ACC112 (cell line): ENCODE data around the gene MSI2.

Experiments
- H2AFZ ChIP-seq: fragments of 200-600 bp; sonication (generic); one replicate; pipeline ENCODE4 v1.6.0; 2017; ENCODE audit warnings: antibody characterized with exemption, low read length; ENCODE audit not compliant: unreplicated experiment
- H3K27ac ChIP-seq: fragments of 200-600 bp; sonication (generic); 2 replicates; pipeline ENCODE4 v1.5.1; 2014; ENCODE audit warnings: low read depth, mild to moderate bottlenecking, antibody characterized with exemption, low read length, moderate library complexity
- H3K27me3 ChIP-seq: fragments of 200-600 bp; sonication (generic); 2 replicates; pipeline ENCODE4 v1.6.1; 2014; ENCODE audit warnings: mild to moderate bottlenecking, antibody characterized with exemption, low read length, moderate library complexity, mixed read lengths; ENCODE audit not compliant: insufficient read depth
- H3K36me3 ChIP-seq: fragments of 200-600 bp; sonication (generic); 2 replicates; pipeline ENCODE4 v1.6.1; 2016; ENCODE audit warnings: mild to moderate bottlenecking, antibody characterized with exemption, low read length, moderate library complexity, mixed read lengths; ENCODE audit not compliant: insufficient read depth
- H3K4me1 ChIP-seq: fragments of 200-600 bp; sonication (generic); one replicate; pipeline ENCODE4 v1.6.1; 2016; ENCODE audit warnings: low read length, mixed read lengths; ENCODE audit not compliant: insufficient read depth, unreplicated experiment, control insufficient read depth
- H3K4me3 ChIP-seq: fragments of 200-600 bp; sonication (generic); 2 replicates; pipeline ENCODE4 v1.5.1; 2014; ENCODE audit warnings: mild to moderate bottlenecking, low read depth, low read length
- H3K79me2 ChIP-seq: fragments of 200-600 bp; sonication (generic); one replicate; pipeline ENCODE4 v1.6.0; 2016; ENCODE audit warnings: low read length; ENCODE audit not compliant: control insufficient read depth, unreplicated experiment, insufficient read depth

MSI2 gene

GRCh38 chr17:57563958-57564357, 307.6 kb downstream of the MSI2 start:
- no peaks in the 10 kb centered on the region for H3K79me2 ChIP-seq
- no peaks in the 10 kb centered on the region for H3K36me3 ChIP-seq
- no peaks in the 10 kb centered on the region for H3K4me1 ChIP-seq
- no peaks in the 10 kb centered on the region for H3K27me3 ChIP-seq
- H2AFZ ChIP-seq, result no peak overlapping the region
- no peak overlapping the region for H3K27ac ChIP-seq
- H3K4me3 ChIP-seq, result no peak overlapping the region

GRCh38 chr17:57565176-57565575, 308.9 kb downstream of the MSI2 start:
- no peaks in the 10 kb centered on the region for H3K36me3 ChIP-seq
- no peaks in the 10 kb centered on the region for H3K4me1 ChIP-seq
- no peak overlapping the region for H3K4me3 ChIP-seq
- H3K27me3 ChIP-seq, result no peaks in the 10 kb centered on the region
- no peaks in the 10 kb centered on the region for H3K79me2 ChIP-seq
- no peak overlapping the region for H3K27ac ChIP-seq
- no peak overlapping the region for H2AFZ ChIP-seq

- H3K27ac ChIP-seq, result no peak overlapping the region
- no peak overlapping the region for H3K4me3 ChIP-seq
- no peaks in the 10 kb centered on the region for H3K36me3 ChIP-seq
- H3K4me1 ChIP-seq, result no peaks in the 10 kb centered on the region
- H2AFZ ChIP-seq, result no peak overlapping the region
- H3K27me3 ChIP-seq, result no peaks in the 10 kb centered on the region
- no peaks in the 10 kb centered on the region for H3K79me2 ChIP-seq
These were observed 310.4 kb downstream of the MSI2 start for GRCh38 chr17:57566721-57567120.

- Histone ChIP-seq H3K36me3 (no peaks in the 10 kb centered on the region), H3K4me3 (no peak overlapping the region)
These were observed 310.9 kb downstream of the MSI2 start for GRCh38 chr17:57567251-57567650.

GRCh38 chr17:57568340-57568739, 312.0 kb downstream of the MSI2 start:
- Histone ChIP-seq H3K4me3 (no peak overlapping the region), H2AFZ (no peak overlapping the region), H3K27me3 (no peaks in the 10 kb centered on the region), H3K4me1 (no peaks in the 10 kb centered on the region), H3K79me2 (no peaks in the 10 kb centered on the region), H3K27ac (no peak overlapping the region), H3K36me3 (no peaks in the 10 kb centered on the region)

More at GRCh38 chr17:57567251-57567650, 310.9 kb downstream of the MSI2 start:
- H3K79me2 ChIP-seq, result no peaks in the 10 kb centered on the region
- H3K4me1 ChIP-seq, result no peaks in the 10 kb centered on the region
- no peaks in the 10 kb centered on the region for H3K27me3 ChIP-seq
- H3K27ac ChIP-seq, result no peak overlapping the region
- H2AFZ ChIP-seq, result no peak overlapping the region

- Histone ChIP-seq H3K27ac (no peak overlapping the region), H2AFZ (no peak overlapping the region), H3K4me3 (no peak overlapping the region), H3K27me3 (no peaks in the 10 kb centered on the region), H3K4me1 (no peaks in the 10 kb centered on the region), H3K79me2 (no peaks in the 10 kb centered on the region), H3K36me3 (no peaks in the 10 kb centered on the region)
These were observed 312.7 kb downstream of the MSI2 start for GRCh38 chr17:57569021-57569420.

- Histone ChIP-seq H3K27ac (no peak overlapping the region), H3K4me3 (no peak overlapping the region), H3K4me1 (no peaks in the 10 kb centered on the region), H3K79me2 (no peaks in the 10 kb centered on the region), H3K36me3 (no peaks in the 10 kb centered on the region), H2AFZ (no peak overlapping the region), H3K27me3 (no peaks in the 10 kb centered on the region)
These were observed 313.5 kb downstream of the MSI2 start for GRCh38 chr17:57569853-57570252.

GRCh38 chr17:57570724-57571344, 314.5 kb downstream of the MSI2 start:
- Histone ChIP-seq H3K79me2 (no peaks in the 10 kb centered on the region), H3K4me3 (no peak overlapping the region), H3K4me1 (no peaks in the 10 kb centered on the region), H3K27ac (no peak overlapping the region), H3K27me3 (no peaks in the 10 kb centered on the region), H2AFZ (no peak overlapping the region), H3K36me3 (no peaks in the 10 kb centered on the region)

- Histone ChIP-seq H3K27ac (no peak overlapping the region), H2AFZ (no peak overlapping the region), H3K27me3 (no peaks in the 10 kb centered on the region), H3K36me3 (no peaks in the 10 kb centered on the region), H3K4me3 (no peak overlapping the region), H3K4me1 (peaks cover under 1% of the 10 kb centered on the region), H3K79me2 (no peaks in the 10 kb centered on the region)
These were observed 315.7 kb downstream of the MSI2 start for GRCh38 chr17:57572062-57572461.

- H3K36me3 ChIP-seq, result no peaks in the 10 kb centered on the region
- H3K4me3 ChIP-seq, result no peak overlapping the region
- H3K4me1 ChIP-seq, result peaks cover 3% of the 10 kb centered on the region
- no peaks in the 10 kb centered on the region for H3K79me2 ChIP-seq
- no peak overlapping the region for H3K27ac ChIP-seq
- H3K27me3 ChIP-seq, result no peaks in the 10 kb centered on the region
- H2AFZ ChIP-seq, result no peak overlapping the region
These were observed 316.3 kb downstream of the MSI2 start for GRCh38 chr17:57572600-57572999.

- Histone ChIP-seq H3K4me3 (no peak overlapping the region), H3K36me3 (no peaks in the 10 kb centered on the region), H3K27ac (no peak overlapping the region), H3K79me2 (no peaks in the 10 kb centered on the region), H3K27me3 (no peaks in the 10 kb centered on the region), H2AFZ (no peak overlapping the region), H3K4me1 (peaks cover 7% of the 10 kb centered on the region)
These were observed 317.8 kb downstream of the MSI2 start for GRCh38 chr17:57574040-57574513.
